Esophagus (tissue), 2 donors: ENCODE results near the gene TIAM1. TPM values are rescaled to one million over a fixed set of nuclear protein-coding genes. Genes with fewer than 3 reads are reported as not detected.

ENCODE experiments used
- H3K27ac ChIP-seq, 2 donors: one replicate each; pipeline ENCODE4 v1.5.1; 2013; ENCODE audit warnings: low read depth in 2 of 2, mild to moderate bottlenecking in 2 of 2, inconsistent platforms in 1 of 2, low read length in 1 of 2, moderate library complexity in 1 of 2
- H3K27me3 ChIP-seq, 2 donors: one replicate each; pipeline ENCODE4 v1.6.1; 2013; ENCODE audit warnings: low read length in 2 of 2, control low read depth in 1 of 2, mild to moderate bottlenecking in 1 of 2; ENCODE audit not compliant: insufficient read depth in 2 of 2, control insufficient read depth in 1 of 2
- H3K36me3 ChIP-seq, 2 donors: one replicate each; pipeline ENCODE4 v1.6.1; 2013; ENCODE audit warnings: low read length in 1 of 2; ENCODE audit not compliant: control insufficient read depth in 2 of 2, insufficient read depth in 2 of 2
- H3K4me1 ChIP-seq, 2 donors: one replicate each; pipeline ENCODE4 v1.6.1; 2013; ENCODE audit warnings: low read length in 1 of 2; ENCODE audit not compliant: control insufficient read depth in 2 of 2, insufficient read depth in 2 of 2
- H3K4me3 ChIP-seq, 2 donors: one replicate each; pipeline ENCODE4 v1.5.1; 2013; ENCODE audit warnings: low read length in 2 of 2, mild to moderate bottlenecking in 2 of 2, low read depth in 1 of 2, moderate library complexity in 1 of 2
- H3K9me3 ChIP-seq, 2 donors: one replicate each; pipeline ENCODE4 v1.6.1; 2013; ENCODE audit warnings: mild to moderate bottlenecking in 2 of 2, low read depth in 1 of 2, low read length in 1 of 2, moderate library complexity in 1 of 2; ENCODE audit not compliant: control insufficient read depth in 2 of 2, insufficient read depth in 1 of 2
- WGBS, 2 donors: extraction: QIAGEN DNeasy Blood & Tissue Kit; methylation state at CpG; one replicate each; pipeline ENCODE4 v1.1.7; 2013; 5-methylcytosine and 5-hydroxymethylcytosine counted together
- polyA plus RNA-seq, 2 donors: library from polyadenylated mRNA; stranded (reverse); fragments of 200-250 nt; gene quantifications; one replicate each; pipeline ENCODE4 v1.2.3, GENCODE V29; 2013
- donor health status: healthy with polysubstance abuse.
- donor health status: Bipolar disorder and iron deficiency.

The TIAM1 gene
- polyA plus RNA-seq, 2 donors: 19.5 to 24.3 TPM

DNA sequence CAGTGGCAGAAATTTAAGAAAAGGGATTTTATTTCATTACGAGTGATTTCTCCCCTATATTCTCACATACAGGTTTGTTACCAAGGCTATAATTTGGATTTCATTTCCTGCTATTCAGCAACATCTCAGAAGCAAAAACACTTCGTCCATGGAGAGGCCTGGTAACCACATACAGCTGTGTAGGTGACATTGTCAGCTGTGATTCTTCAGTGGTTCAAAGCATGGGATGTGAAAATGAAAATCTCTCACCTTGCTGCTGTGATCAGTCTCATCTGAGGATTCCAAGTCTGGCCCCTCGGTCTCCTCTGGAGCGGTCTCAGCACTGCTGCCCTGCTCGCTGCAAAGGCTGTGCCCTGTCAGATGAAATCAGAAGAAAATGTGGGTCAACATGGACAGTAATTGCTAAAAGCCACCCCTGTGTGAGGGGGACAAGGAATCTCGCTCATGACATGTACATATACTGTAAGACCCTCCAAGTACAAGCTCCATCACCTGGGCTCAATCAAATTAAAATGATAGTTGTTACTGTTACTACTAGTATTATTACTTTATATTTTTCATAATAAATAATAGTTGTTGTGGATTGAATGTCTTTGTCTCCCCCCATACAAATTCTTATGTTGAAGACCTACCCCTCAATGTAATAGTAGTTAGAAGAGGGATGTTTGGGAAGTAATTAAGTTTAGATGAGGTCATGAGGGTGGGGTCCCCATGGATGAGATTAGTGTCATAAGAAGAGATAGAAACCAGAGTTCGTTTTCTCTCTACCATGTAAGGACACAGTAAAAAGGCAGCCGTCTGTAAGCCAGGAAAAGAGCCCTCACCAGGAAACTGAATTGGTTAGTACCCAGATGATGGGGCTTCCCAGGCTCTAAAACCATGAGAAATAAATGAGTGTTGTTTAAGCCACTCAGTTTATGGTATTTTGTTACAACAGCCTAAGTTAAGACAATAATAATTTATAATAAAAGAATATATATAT lies 179.1 kb downstream of the TIAM1 start:
- Histone ChIP-seq H3K4me3 (no peak overlapping the region), H3K27ac (no peak overlapping the region), H3K27me3 (no peaks in the 10 kb centered on the region), H3K36me3 (peaks cover 0 to 4% of the 10 kb centered on the region in 2 donors), H3K9me3 (no peaks in the 10 kb centered on the region), H3K4me1 (no peaks in the 10 kb centered on the region)
- WGBS, 2 donors: 88 to 91% methylated on average over 8 of the region's 8 CpGs

DNA sequence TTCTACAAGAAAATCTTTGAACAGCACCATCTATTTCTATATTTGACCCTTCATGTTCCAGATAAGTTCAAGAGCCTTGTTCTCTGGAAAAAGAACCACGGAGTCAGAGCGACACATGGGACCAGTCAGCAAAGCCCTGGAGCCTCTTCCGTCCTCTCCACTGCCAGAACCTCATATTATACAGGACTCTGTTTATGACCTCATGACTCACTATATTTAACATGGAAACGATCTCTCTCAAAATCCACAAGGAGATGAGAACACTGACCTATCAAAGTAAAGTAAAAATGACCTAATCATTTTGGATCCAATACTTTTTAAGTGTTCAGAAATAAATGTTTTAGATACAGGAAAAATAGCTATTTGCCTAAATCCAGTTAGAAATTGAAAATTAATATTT lies 181.2 kb downstream of the TIAM1 start:
- no peaks in the 10 kb centered on the region for H3K4me1 ChIP-seq
- peaks cover 0 to 4% of the 10 kb centered on the region in 2 donors for H3K36me3 ChIP-seq
- no peaks in the 10 kb centered on the region for H3K27me3 ChIP-seq
- H3K9me3 ChIP-seq: no peaks in the 10 kb centered on the region
- WGBS, 2 donors: 60 to 75% methylated on average over 4 of the region's 4 CpGs
- no peak overlapping the region for H3K4me3 ChIP-seq
- H3K27ac ChIP-seq: no peak overlapping the region

DNA sequence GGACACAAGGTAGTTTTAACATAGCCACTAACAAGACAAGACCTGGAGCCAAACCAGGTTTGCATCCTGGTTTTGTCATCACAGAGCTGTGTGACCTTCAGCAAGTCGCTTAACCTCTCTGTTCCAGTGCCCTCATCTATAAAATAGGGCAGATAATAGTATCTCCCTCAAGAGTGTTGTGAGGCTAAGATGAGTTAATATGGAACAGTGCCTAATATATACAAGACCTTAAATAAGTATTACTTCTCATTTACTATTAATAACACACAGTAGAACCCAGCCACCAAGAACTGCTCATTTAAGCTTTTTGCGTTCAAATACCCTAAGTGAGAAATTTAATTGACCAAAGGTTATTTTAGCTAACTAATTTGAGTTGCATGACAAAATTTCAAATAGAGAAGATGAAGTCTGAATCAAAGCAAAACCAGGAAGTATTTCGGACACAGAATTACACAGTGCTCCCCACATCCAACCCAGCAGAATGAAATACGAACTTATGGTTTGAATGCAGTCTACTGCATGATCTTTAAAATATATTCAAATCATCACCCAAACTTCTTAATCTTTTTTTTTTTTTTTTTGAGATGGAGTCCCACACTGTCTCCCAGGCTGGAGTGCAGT lies 181.9 kb downstream of the TIAM1 start:
- Histone ChIP-seq H3K36me3 (peaks cover 0 to 4% of the 10 kb centered on the region in 2 donors), H3K4me3 (no peak overlapping the region), H3K9me3 (no peaks in the 10 kb centered on the region), H3K27ac (no peak overlapping the region), H3K4me1 (no peaks in the 10 kb centered on the region), H3K27me3 (no peaks in the 10 kb centered on the region)
- WGBS, 2 donors: 82 to 85% methylated on average over 4 of the region's 4 CpGs

DNA sequence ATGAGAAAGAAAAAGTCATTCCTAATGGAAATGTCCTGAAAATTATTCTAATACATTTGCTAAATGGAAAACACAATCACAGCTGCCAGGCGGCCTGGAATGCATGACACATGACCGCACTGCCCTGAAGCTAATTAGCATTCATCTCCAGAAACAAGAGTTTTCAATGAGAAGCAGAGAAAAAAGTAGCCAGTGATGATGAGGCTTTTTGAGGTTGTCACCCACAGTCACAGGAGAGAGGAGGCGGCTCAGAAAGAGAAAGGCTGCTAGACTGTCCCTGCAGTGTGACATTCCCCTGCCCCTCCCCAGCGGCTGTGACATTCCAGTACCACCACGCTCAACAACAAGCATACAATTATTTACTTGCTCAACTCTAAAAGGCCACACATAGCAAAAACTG lies 182.9 kb downstream of the TIAM1 start:
- no peaks in the 10 kb centered on the region for H3K27me3 ChIP-seq
- H3K36me3 ChIP-seq: peaks cover 0 to 4% of the 10 kb centered on the region in 2 donors
- WGBS, 2 donors: 44 to 57% methylated on average over 5 of the region's 5 CpGs

DNA sequence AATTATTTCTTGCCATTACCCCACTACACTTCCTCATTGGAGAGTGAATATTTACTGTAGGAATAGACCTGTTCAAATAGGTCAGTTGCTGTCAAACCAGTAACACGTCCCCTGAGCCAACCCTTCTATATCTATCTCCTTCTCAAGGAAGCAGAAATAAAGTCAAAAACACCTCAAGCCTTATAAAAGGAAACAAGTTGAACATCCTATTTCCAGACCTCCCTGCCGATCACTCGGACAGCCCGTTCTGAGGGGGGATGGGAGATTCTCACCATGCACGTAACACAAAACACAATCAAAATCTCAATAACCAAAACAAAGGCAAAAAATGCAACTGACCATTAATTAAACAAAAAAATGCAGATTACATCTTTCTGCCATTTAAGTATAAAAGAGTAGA lies 184.3 kb downstream of the TIAM1 start:
- Histone ChIP-seq H3K27ac (no peak overlapping the region), H3K27me3 (no peaks in the 10 kb centered on the region), H3K9me3 (no peaks in the 10 kb centered on the region), H3K4me1 (no peaks in the 10 kb centered on the region), H3K4me3 (no peak overlapping the region), H3K36me3 (peaks cover 0 to 2% of the 10 kb centered on the region in 2 donors)
- WGBS, 2 donors: 74 to 79% methylated on average over 5 of the region's 5 CpGs

More for the DNA sequence above, 182.9 kb downstream of the TIAM1 start:
- H3K4me3 ChIP-seq: no peak overlapping the region
- no peaks in the 10 kb centered on the region for H3K4me1 ChIP-seq
- no peaks in the 10 kb centered on the region for H3K9me3 ChIP-seq
- H3K27ac ChIP-seq: no peak overlapping the region

DNA sequence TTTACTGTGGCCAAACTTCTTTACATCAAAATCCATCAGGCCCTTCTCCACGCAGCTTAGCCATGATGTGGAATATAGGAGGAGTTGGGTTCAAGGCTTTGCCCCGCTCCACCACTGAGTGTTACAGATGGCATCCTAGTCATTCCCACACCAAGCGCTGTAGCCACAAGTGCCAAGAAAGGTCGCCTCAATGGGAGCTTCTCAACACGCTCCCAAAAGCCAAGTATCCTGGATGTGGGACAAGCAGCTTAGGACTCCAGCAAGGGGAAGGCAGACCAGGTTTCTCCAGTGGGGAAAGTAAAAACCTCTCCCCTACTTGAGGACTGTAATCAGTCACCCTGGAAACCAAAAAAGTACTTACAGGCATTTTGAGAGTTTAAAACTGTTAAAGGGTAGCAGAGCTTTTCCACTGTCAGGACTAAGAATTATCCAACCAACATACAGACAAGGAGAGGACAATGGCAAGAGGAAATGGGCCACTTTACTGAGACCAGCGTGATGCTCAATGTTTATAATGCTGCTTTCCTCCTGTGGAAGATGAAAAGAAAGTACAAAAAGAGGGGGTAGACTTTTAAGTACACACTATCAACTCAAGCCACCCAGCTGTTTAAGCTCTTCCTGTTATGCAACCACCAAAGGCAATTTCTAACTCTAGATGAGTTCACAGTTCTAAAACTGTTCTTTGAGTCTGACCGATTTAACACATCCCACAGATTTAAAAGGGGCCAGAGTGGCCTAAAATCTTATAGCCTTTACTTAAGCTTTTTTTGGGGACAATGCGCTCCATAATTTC lies 185.1 kb downstream of the TIAM1 start:
- Histone ChIP-seq H3K9me3 (no peaks in the 10 kb centered on the region), H3K27me3 (no peaks in the 10 kb centered on the region), H3K36me3 (peaks cover 0 to 2% of the 10 kb centered on the region in 2 donors), H3K4me3 (no peak overlapping the region), H3K27ac (no peak overlapping the region), H3K4me1 (no peaks in the 10 kb centered on the region)
- 83 to 86% methylated on average over 8 of the region's 8 CpGs for WGBS, 2 donors

DNA sequence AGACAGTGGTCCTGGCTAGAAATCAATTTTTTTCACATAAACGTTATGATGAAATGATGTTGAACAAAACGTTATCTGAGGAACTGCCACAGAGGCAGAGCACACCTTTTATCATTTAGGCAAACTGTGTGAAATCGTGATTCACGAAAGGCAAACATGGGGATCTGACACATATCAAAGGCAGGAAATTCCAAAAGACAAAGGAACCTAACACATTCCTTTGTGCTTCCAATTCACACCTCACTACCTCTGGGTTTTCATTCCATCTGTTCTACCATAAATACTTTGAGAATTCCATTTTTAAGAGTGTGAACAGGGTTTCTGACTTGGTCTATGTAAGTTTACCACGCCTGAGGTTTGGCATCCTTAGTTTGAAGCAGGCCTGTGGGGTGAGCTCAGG lies 186.3 kb downstream of the TIAM1 start:
- Histone ChIP-seq H3K27ac (no peak overlapping the region), H3K4me3 (no peak overlapping the region), H3K4me1 (no peaks in the 10 kb centered on the region), H3K36me3 (peaks cover 0 to 5% of the 10 kb centered on the region in 2 donors), H3K9me3 (no peaks in the 10 kb centered on the region), H3K27me3 (no peaks in the 10 kb centered on the region)
- 65 to 75% methylated on average over 5 of the region's 5 CpGs for WGBS, 2 donors

DNA sequence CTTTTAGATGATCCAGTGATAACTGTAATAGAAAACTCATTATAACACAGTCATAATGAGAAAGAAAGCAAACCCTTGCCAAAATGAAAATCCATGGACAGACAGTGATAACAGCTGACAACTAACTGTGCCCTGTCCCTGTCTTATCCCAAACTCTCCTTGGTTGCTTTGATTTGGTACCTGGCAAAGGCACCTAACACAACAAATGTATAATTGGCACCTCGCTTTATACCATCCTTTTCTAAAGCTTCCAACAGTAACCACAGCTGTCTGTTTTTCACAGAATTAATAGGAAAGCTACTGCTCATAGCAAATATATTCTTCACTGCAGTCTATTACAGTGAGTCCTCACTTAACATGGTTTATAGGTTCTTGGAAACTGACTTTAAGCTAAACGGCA lies 187.4 kb downstream of the TIAM1 start:
- no peaks in the 10 kb centered on the region for H3K27me3 ChIP-seq
- H3K4me3 ChIP-seq: no peak overlapping the region
- H3K9me3 ChIP-seq: no peaks in the 10 kb centered on the region
- no peak overlapping the region for H3K27ac ChIP-seq
- 96 to 97% methylated on average over 2 of the region's 2 CpGs for WGBS, 2 donors
- peaks cover 0 to 5% of the 10 kb centered on the region in 2 donors for H3K36me3 ChIP-seq
- H3K4me1 ChIP-seq: no peaks in the 10 kb centered on the region

DNA sequence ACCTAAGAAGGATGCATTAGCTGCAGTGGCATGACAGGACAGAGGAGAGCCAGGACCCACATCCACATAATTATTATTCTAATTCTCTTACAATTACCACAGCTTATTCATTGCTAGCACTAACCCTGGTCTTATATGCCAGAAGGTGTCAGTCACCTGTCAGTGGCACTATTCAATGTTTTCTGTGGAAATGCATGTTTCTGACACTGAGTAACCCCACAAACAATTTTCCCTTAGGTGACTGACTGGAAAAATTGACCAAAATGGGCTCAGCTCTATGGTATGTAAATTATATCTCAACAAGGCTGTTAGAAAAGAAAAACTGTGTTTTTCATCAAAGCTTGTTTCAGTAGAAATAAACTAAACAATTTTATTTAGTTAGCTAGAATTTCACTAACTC lies 187.9 kb downstream of the TIAM1 start:
- Histone ChIP-seq H3K27ac (no peak overlapping the region), H3K27me3 (no peaks in the 10 kb centered on the region), H3K4me1 (no peaks in the 10 kb centered on the region), H3K4me3 (no peak overlapping the region), H3K36me3 (peaks cover 4 to 5% of the 10 kb centered on the region in 2 donors), H3K9me3 (no peaks in the 10 kb centered on the region)
